ENCODE measurements around the gene TMEM140.

DNA sequence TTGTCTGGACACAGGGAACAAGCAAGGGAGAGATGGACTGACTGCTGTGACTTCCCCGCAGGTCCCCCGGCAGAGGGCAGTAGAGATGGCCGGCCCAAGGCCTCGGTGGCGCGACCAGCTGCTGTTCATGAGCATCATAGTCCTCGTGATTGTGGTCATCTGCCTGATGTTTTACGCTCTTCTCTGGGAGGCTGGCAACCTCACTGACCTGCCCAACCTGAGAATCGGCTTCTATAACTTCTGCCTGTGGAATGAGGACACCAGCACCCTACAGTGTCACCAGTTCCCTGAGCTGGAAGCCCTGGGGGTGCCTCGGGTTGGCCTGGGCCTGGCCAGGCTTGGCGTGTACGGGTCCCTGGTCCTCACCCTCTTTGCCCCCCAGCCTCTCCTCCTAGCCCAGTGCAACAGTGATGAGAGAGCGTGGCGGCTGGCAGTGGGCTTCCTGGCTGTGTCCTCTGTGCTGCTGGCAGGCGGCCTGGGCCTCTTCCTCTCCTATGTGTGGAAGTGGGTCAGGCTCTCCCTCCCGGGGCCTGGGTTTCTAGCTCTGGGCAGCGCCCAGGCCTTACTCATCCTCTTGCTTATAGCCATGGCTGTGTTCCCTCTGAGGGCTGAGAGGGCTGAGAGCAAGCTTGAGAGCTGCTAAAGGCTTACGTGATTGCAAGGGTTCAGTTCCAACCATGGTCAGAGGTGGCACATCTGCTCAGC lies 16.6 kb downstream of the TMEM140 start:
- TF ChIP-seq, protein P1, sequence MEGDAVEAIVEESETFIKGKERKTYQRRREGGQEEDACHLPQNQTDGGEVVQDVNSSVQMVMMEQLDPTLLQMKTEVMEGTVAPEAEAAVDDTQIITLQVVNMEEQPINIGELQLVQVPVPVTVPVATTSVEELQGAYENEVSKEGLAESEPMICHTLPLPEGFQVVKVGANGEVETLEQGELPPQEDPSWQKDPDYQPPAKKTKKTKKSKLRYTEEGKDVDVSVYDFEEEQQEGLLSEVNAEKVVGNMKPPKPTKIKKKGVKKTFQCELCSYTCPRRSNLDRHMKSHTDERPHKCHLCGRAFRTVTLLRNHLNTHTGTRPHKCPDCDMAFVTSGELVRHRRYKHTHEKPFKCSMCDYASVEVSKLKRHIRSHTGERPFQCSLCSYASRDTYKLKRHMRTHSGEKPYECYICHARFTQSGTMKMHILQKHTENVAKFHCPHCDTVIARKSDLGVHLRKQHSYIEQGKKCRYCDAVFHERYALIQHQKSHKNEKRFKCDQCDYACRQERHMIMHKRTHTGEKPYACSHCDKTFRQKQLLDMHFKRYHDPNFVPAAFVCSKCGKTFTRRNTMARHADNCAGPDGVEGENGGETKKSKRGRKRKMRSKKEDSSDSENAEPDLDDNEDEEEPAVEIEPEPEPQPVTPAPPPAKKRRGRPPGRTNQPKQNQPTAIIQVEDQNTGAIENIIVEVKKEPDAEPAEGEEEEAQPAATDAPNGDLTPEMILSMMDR (IDR thresholded peaks at IDR 0.05; ENCODE audit: borderline replicate concordance, extremely low read depth, low read length, poor library complexity, severe bottlenecking): no peak
- no peak for TF ChIP-seq EZH2 (IDR thresholded peaks at IDR 0.05; ENCODE audit: borderline replicate concordance, low read depth, low read length, severe bottlenecking)
